Naive thymus-derived CD8-positive, alpha-beta T cell (primary cell): Measurements from ENCODE around the gene MYO10. TPM values are rescaled to one million over a fixed set of nuclear protein-coding genes. Genes with fewer than 3 reads are reported as not detected.
"Not testable (repeated sequence)": the region's sequence is repeated elsewhere in the genome, so short reads cannot be mapped to it uniquely, and the experiment has no call there.

Source experiments
- ATAC-seq, 2 donors: fragments of 150-1000 bp; cut with Tn5 transposase in 1 of 2; sonication (Bioruptor Pico), chemical (Tn5 transposase) in 1 of 2; 1 replicate in 1 of 2; 2 replicates in 1 of 2; pipeline ENCODE4 v1.10.0; 2021; ENCODE audit warnings: mild to moderate bottlenecking in 2 of 2, moderate library complexity in 2 of 2
- POLR2A ChIA-PET: fragments of 350-600 bp; sonication (Branson Sonifier 250); formaldehyde crosslinking; loops from one replicate; lab custom pipeline; 2021; ENCODE audit warnings: antibody characterized with exemption; lab: Charles Lee
- DNase-seq, 10 donors: peaks; one replicate each; pipeline versions ENCODE4 v3.0.0 to v3.0.0-alpha.2; 2020 to 2022
- H3K27ac Mint-ChIP-seq, 10 donors: one replicate each; pipeline ENCODE4 v1.8.0; 2020 to 2022; ENCODE audit warnings: mild to moderate bottlenecking in 10 of 10, mixed read lengths in 10 of 10, moderate library complexity in 4 of 10, inconsistent platforms in 1 of 10
- H3K27me3 Mint-ChIP-seq, 5 donors: one replicate each; pipeline ENCODE4 v1.8.0; 2021 to 2022; ENCODE audit warnings: mixed read lengths in 5 of 5
- H3K36me3 Mint-ChIP-seq, 3 donors: one replicate each; pipeline ENCODE4 v1.8.0; 2020 to 2022; ENCODE audit warnings: mixed read lengths in 3 of 3, mild to moderate bottlenecking in 2 of 3, inconsistent platforms in 1 of 3
- H3K4me1 Mint-ChIP-seq, 4 donors: one replicate each; pipeline ENCODE4 v1.8.0; 2021 to 2022; ENCODE audit warnings: mixed read lengths in 4 of 4
- H3K4me3 Mint-ChIP-seq, 10 donors: one replicate each; pipeline ENCODE4 v1.8.0; 2020 to 2022; ENCODE audit warnings: mild to moderate bottlenecking in 10 of 10, mixed read lengths in 10 of 10, moderate library complexity in 6 of 10, inconsistent platforms in 1 of 10
- H3K9me3 Mint-ChIP-seq, 9 donors: one replicate each; pipeline ENCODE4 v1.8.0; 2020 to 2022; ENCODE audit warnings: mixed read lengths in 9 of 9, mild to moderate bottlenecking in 3 of 9, inconsistent platforms in 1 of 9, moderate library complexity in 1 of 9
- polyA plus RNA-seq, 3 donors: library from polyadenylated mRNA; unstranded; fragments of 300-500 nt; fragmentation: Illumina TruSeq; gene quantifications; one replicate each; pipeline ENCODE4 v1.2.3, GENCODE V29; 2021
- total RNA-seq, 8 experiments: library from RNA in 2 of 8; stranded (reverse) in 2 of 8; gene quantifications; one replicate each; pipeline ENCODE4 v1.2.3 and lab custom pipeline; 2021 to 2026

The MYO10 gene
- total and polyA plus RNA-seq, 5 experiments from 2014 or later: 0.02 to 0.07 TPM; not detected in 3

GRCh38 chr5:16661713-16662112 lies 274.4 kb downstream of the MYO10 start:
- Mint-ChIP-seq H3K4me3 (no peak overlapping the region), H3K27me3 (no peaks in the 10 kb centered on the region), H3K36me3 (peaks cover 0 to 3% (median 0%) of the 10 kb centered on the region in 3 donors), H3K9me3 (peaks cover 0 to 3% (median 0%) of the 10 kb centered on the region in 9 donors), H3K4me1 (peaks cover 4 to 14% (median 8%) of the 10 kb centered on the region in 4 donors), H3K27ac (no peak overlapping the region)
- POLR2A ChIA-PET: interaction anchor here (0.5 to 7.6 kb wide), 4 partner anchors 32 to 205 kb away, joined by 3 to 67 read pairs (median 10); partner anchors contain the start of gene RETREG1
- no peak for DNase-seq
- no peak for ATAC-seq

GRCh38 chr5:16660982-16661381 lies 275.1 kb downstream of the MYO10 start:
- Mint-ChIP-seq H3K4me1 (peaks cover 3 to 11% (median 8%) of the 10 kb centered on the region in 4 donors), H3K36me3 (peaks cover 0 to 3% (median 0%) of the 10 kb centered on the region in 3 donors), H3K27ac (peak overlapping the region in 3 of 10 donors; percentile 1 to 29 (median 24)), H3K27me3 (no peaks in the 10 kb centered on the region), H3K4me3 (no peak overlapping the region), H3K9me3 (peaks cover 0 to 3% (median 0%) of the 10 kb centered on the region in 9 donors)
- no peak for ATAC-seq
- POLR2A ChIA-PET: interaction anchor here (7.6 kb wide), 1 partner anchor 45 kb away, joined by 67 read pairs; the partner anchor contains the start of gene RETREG1
- DNase-seq: no peak

GRCh38 chr5:16659536-16659935 lies 276.6 kb downstream of the MYO10 start:
- DNase-seq (no peak), ATAC-seq (no peak)
- H3K27ac Mint-ChIP-seq: peak overlapping the region in 1 of 10 donors; percentile 20
- POLR2A ChIA-PET: no interaction called here
- peaks cover 3 to 11% (median 7%) of the 10 kb centered on the region in 4 donors for H3K4me1 Mint-ChIP-seq
- H3K4me3 Mint-ChIP-seq: no peak overlapping the region
- H3K9me3 Mint-ChIP-seq: peaks cover 0 to 3% (median 0%) of the 10 kb centered on the region in 9 donors
- H3K27me3 Mint-ChIP-seq: no peaks in the 10 kb centered on the region
- H3K36me3 Mint-ChIP-seq: peaks cover 0 to 3% (median 0%) of the 10 kb centered on the region in 3 donors

GRCh38 chr5:16656561-16657191 lies 279.4 kb downstream of the MYO10 start:
- Mint-ChIP-seq H3K27me3 (no peaks in the 10 kb centered on the region), H3K9me3 (peaks cover 0 to 3% (median 0%) of the 10 kb centered on the region in 9 donors), H3K4me1 (peaks cover 0 to 5% (median 3%) of the 10 kb centered on the region in 4 donors), H3K36me3 (peaks cover 0 to 3% (median 0%) of the 10 kb centered on the region in 3 donors), H3K4me3 (no peak overlapping the region), H3K27ac (peak overlapping the region in 2 of 10 donors; percentile 17 to 36)
- DNase-seq: no peak
- no peak for ATAC-seq
- POLR2A ChIA-PET: interaction anchor here (1.5 kb wide), 1 partner anchor 9 kb away, joined by 7 read pairs; no protein-coding TSS in a partner anchor

- POLR2A ChIA-PET: interaction anchor here (0.7 kb wide), 1 partner anchor 26 kb away, joined by 3 read pairs; no protein-coding TSS in a partner anchor
- Mint-ChIP-seq H3K9me3 (peaks cover 0 to 3% (median 0%) of the 10 kb centered on the region in 9 donors), H3K4me1 (no peaks in the 10 kb centered on the region), H3K27me3 (no peaks in the 10 kb centered on the region), H3K27ac (peak overlapping the region in 1 of 10 donors; percentile 60), H3K36me3 (peaks cover 0 to 3% (median 0%) of the 10 kb centered on the region in 3 donors), H3K4me3 (no peak overlapping the region)
- DNase-seq (no peak), ATAC-seq (no peak)
Measured at GRCh38 chr5:16654647-16655334, 281.3 kb downstream of the MYO10 start.

- ATAC-seq, DNase-seq, H3K36me3 Mint-ChIP-seq, POLR2A ChIA-PET, H3K27ac Mint-ChIP-seq, H3K27me3 Mint-ChIP-seq, H3K4me3 Mint-ChIP-seq: not testable (repeated sequence)
- Mint-ChIP-seq H3K9me3 (peaks cover 0 to 20% (median 8%) of the 10 kb centered on the region in 9 donors), H3K4me1 (peaks cover 8 to 12% (median 9%) of the 10 kb centered on the region in 4 donors)
Measured at GRCh38 chr5:16648739-16649138, 287.3 kb downstream of the MYO10 start.

- peaks cover 10 to 14% (median 12%) of the 10 kb centered on the region in 4 donors for H3K4me1 Mint-ChIP-seq
- peak; percentile 75 to 90 for ATAC-seq
- H3K27ac Mint-ChIP-seq: peak overlapping the region; percentile 70 to 97 (median 90)
- no peaks in the 10 kb centered on the region for H3K27me3 Mint-ChIP-seq
- POLR2A ChIA-PET: interaction anchor here (0.5 to 3.2 kb wide), 6 partner anchors 14 to 27 kb away, joined by 3 to 16 read pairs (median 6); partner anchors contain the start of gene RETREG1
- peak in 3 of 10 donors; percentile 7 to 53 (median 44) for DNase-seq
- H3K36me3 Mint-ChIP-seq: peaks cover 0 to 10% (median 0%) of the 10 kb centered on the region in 3 donors
- peaks cover 0 to 20% (median 8%) of the 10 kb centered on the region in 9 donors for H3K9me3 Mint-ChIP-seq
- peak overlapping the region; percentile 38 to 89 (median 80) for H3K4me3 Mint-ChIP-seq
Measured at GRCh38 chr5:16644301-16644889, 291.7 kb downstream of the MYO10 start.

- DNase-seq: no peak
- Mint-ChIP-seq H3K4me3 (no peak overlapping the region), H3K4me1 (peaks cover 10 to 16% (median 12%) of the 10 kb centered on the region in 4 donors), H3K36me3 (peaks cover 0 to 6% (median 0%) of the 10 kb centered on the region in 3 donors), H3K27me3 (no peaks in the 10 kb centered on the region), H3K9me3 (peaks cover 0 to 14% (median 7%) of the 10 kb centered on the region in 9 donors), H3K27ac (peak overlapping the region in 4 of 10 donors; percentile 14 to 67 (median 37))
- ATAC-seq: no peak
- POLR2A ChIA-PET: interaction anchor here (3.2 kb wide), 1 partner anchor 13 kb away, joined by 16 read pairs; no protein-coding TSS in a partner anchor
Measured at GRCh38 chr5:16642867-16643266, 293.2 kb downstream of the MYO10 start.

GRCh38 chr5:16639206-16639605 lies 296.9 kb downstream of the MYO10 start:
- no peak overlapping the region for H3K27ac Mint-ChIP-seq
- H3K4me1 Mint-ChIP-seq: peaks cover 3 to 11% (median 6%) of the 10 kb centered on the region in 4 donors
- no peak overlapping the region for H3K4me3 Mint-ChIP-seq
- H3K36me3 Mint-ChIP-seq: peaks cover 0 to 10% (median 0%) of the 10 kb centered on the region in 3 donors
- peaks cover 0 to 11% (median 0%) of the 10 kb centered on the region in 9 donors for H3K9me3 Mint-ChIP-seq
- no peak for DNase-seq
- H3K27me3 Mint-ChIP-seq: no peaks in the 10 kb centered on the region
- ATAC-seq: no peak
- POLR2A ChIA-PET: interaction anchor here (1.1 to 1.8 kb wide), 3 partner anchors 9 to 22 kb away, joined by 3 to 6 read pairs (median 4); partner anchors contain the start of gene RETREG1

GRCh38 chr5:16628376-16628775 lies 307.7 kb downstream of the MYO10 start:
- DNase-seq (no peak), ATAC-seq (no peak)
- H3K4me1 Mint-ChIP-seq: peaks cover 36 to 63% (median 59%) of the 10 kb centered on the region in 4 donors
- POLR2A ChIA-PET: interaction anchor here (0.6 to 9.9 kb wide), 6 partner anchors 12 to 226 kb away, joined by 3 to 295 read pairs (median 6); partner anchors contain the start of gene RETREG1
- no peaks in the 10 kb centered on the region for H3K27me3 Mint-ChIP-seq
- H3K4me3 Mint-ChIP-seq: peak overlapping the region in 1 of 10 donors; percentile 13
- peak overlapping the region; percentile 88 to 98 (median 96) for H3K27ac Mint-ChIP-seq
- H3K9me3 Mint-ChIP-seq: peaks cover 0 to 2% (median 0%) of the 10 kb centered on the region in 9 donors
- no peaks in the 10 kb centered on the region for H3K36me3 Mint-ChIP-seq

- H3K4me1 Mint-ChIP-seq: peaks cover 35 to 63% (median 59%) of the 10 kb centered on the region in 4 donors
- ATAC-seq: peak; percentile 54 to 56
Measured at GRCh38 chr5:16626696-16627264, 309.3 kb downstream of the MYO10 start.

More at GRCh38 chr5:16626696-16627264, 309.3 kb downstream of the MYO10 start:
- peak in 5 of 10 donors; percentile 23 to 68 (median 45) for DNase-seq
- Mint-ChIP-seq H3K4me3 (peak overlapping the region; percentile 21 to 82 (median 42)), H3K36me3 (no peaks in the 10 kb centered on the region), H3K9me3 (no peaks in the 10 kb centered on the region), H3K27ac (peak overlapping the region; percentile 71 to 98 (median 94)), H3K27me3 (no peaks in the 10 kb centered on the region)
- POLR2A ChIA-PET: interaction anchor here (1.3 to 9.9 kb wide), 5 partner anchors 10 to 159 kb away, joined by 3 to 295 read pairs (median 5); partner anchors contain the start of gene RETREG1
